Psoas muscle (tissue), 8 donors: ENCODE data around the gene HEXIM2. TPM values are rescaled to one million over a fixed set of nuclear protein-coding genes. Genes with fewer than 3 reads are reported as not detected.
A peak's percentile ranks its signal among the peaks of the same experiment; 100 is the strongest.

ENCODE experiments used
- ATAC-seq, 4 donors: fragments of 200-7000 bp; cut with Tn5 transposase; one replicate each; pipeline ENCODE4 v1.9.1; 2020; ENCODE audit warnings: moderate library complexity in 3 of 4, mild to moderate bottlenecking in 2 of 4
- DNase-seq, 2 donors: peaks; one replicate each; pipeline ENCODE4 v3.0.0-alpha.2; 2020
- H3K27ac ChIP-seq: fragments of 200-600 bp; one replicate; pipeline ENCODE4 v1.8.0; 2022
- H3K27me3 ChIP-seq, 3 donors: fragments of 200-600 bp in 1 of 3; one replicate each; pipeline versions ENCODE4 v1.6.1 to v1.8.0; 2013 to 2022; ENCODE audit warnings: low read length in 2 of 3, mild to moderate bottlenecking in 2 of 3, moderate library complexity in 1 of 3; ENCODE audit not compliant: insufficient read depth in 3 of 3
- H3K36me3 ChIP-seq, 2 donors: fragments of 200-600 bp in 1 of 2; one replicate each; pipeline versions ENCODE4 v1.6.1 to v1.8.0; 2013 to 2022; ENCODE audit warnings: low read depth in 1 of 2, mild to moderate bottlenecking in 1 of 2, moderate library complexity in 1 of 2; ENCODE audit not compliant: insufficient read depth in 1 of 2
- H3K4me1 ChIP-seq: fragments of 200-600 bp; one replicate; pipeline ENCODE4 v1.8.0; 2022
- H3K4me3 ChIP-seq: fragments of 200-600 bp; one replicate; pipeline ENCODE4 v1.8.0; 2022; ENCODE audit warnings: mild to moderate bottlenecking
- H3K9me3 ChIP-seq: fragments of 200-600 bp; one replicate; pipeline ENCODE4 v1.8.0; 2022
- CTCF ChIP-seq: fragments of 200-600 bp; IDR thresholded peaks from one replicate; pipeline ENCODE4 v1.8.0; 2022; ENCODE audit warnings: antibody characterized with exemption
- WGBS, 3 donors: extraction: QIAGEN DNeasy Blood & Tissue Kit; methylation state at CpG; one replicate each; pipeline versions ENCODE4 v1.1.6 to v1.1.7; 2013; 5-methylcytosine and 5-hydroxymethylcytosine counted together
- intact Hi-C, 2 donors: fragments of 100-400 bp; cut with DNase I; formaldehyde crosslinking; loops; one replicate each; pipeline versions ENCODE4 v1.11.0 to v1.14.2; 2022
- polyA plus RNA-seq, 3 donors: library from polyadenylated mRNA; stranded (reverse); fragments of 200-250 nt; gene quantifications; one replicate each; pipeline ENCODE4 v1.2.3, GENCODE V29; 2013
- total RNA-seq, 4 donors: library from RNA; stranded (reverse); fragmentation: NEBNext Ultra II Directional in 2 of 4; extraction: Animal tissue kit (Norgen Biotek cat#: 25700) in 2 of 4; gene quantifications; one replicate each; pipeline versions ENCODE4 v1.2.1 to v1.2.4, GENCODE V29; 2021 to 2023
- donor health status: healthy with polysubstance abuse.
- donor health status: DM: no; HTN: no; CAD: no; lungs with moderate emphysema.
- donor health status: Bipolar disorder and iron deficiency.
- donor health status: healthy.
- donor health status: DM: yes; HTN: yes; CAD: no.
- donor health status: DM: no; HTN: no; CAD: no.
- donor health status: DM: no; HTN: no; CAD: no.
- donor health status: DM: yes; HTN: yes; CAD: no.

The HEXIM2 gene
- total and polyA plus RNA-seq, 7 donors, result 8.2 to 69.5 (median 45.7) TPM

GRCh38 chr17:45129426-45129939 is 32.2 kb upstream of the HEXIM2 start:
- Histone ChIP-seq H3K4me1 (peaks cover 54% of the 10 kb centered on the region), H3K36me3 (no peaks in the 10 kb centered on the region), H3K9me3 (no peaks in the 10 kb centered on the region), H3K27ac (peak overlapping the region; percentile 91), H3K4me3 (peak overlapping the region; percentile 7), H3K27me3 (no peaks in the 10 kb centered on the region)
- TF ChIP-seq CTCF, result no peak
- intact Hi-C loops, result no loop called here
- WGBS, 3 donors, result 21 to 31% (median 22%) methylated on average over 10 of the region's 10 CpGs
- DNase-seq (peak; percentile 72 to 87), ATAC-seq (peak; percentile 70 to 80 (median 78))

- Histone ChIP-seq H3K36me3 (no peaks in the 10 kb centered on the region), H3K9me3 (no peaks in the 10 kb centered on the region), H3K27me3 (no peaks in the 10 kb centered on the region), H3K4me1 (peaks cover 50% of the 10 kb centered on the region), H3K4me3 (no peak overlapping the region), H3K27ac (peak overlapping the region; percentile 91)
- ATAC-seq (peak; percentile 21 to 68 (median 44)), DNase-seq (peak in 1 of 2 donors; percentile 45)
- TF ChIP-seq CTCF, result no peak
- 38 to 58% (median 42%) methylated on average over 13 of the region's 13 CpGs for WGBS, 3 donors
- intact Hi-C loops, result loop anchor here (2.0 to 10.0 kb wide), 7 partner anchors 33 to 355 kb away; partner anchors contain the start of gene DCAKD (in 1 of the 2)
Observed at GRCh38 chr17:45129940-45130680, 31.6 kb upstream of the HEXIM2 start.

GRCh38 chr17:45130681-45131615 is 30.7 kb upstream of the HEXIM2 start:
- intact Hi-C loops, result loop anchor here (2.0 to 10.0 kb wide), 7 partner anchors 34 to 356 kb away; partner anchors contain the start of gene DCAKD (in 1 of the 2)
- H3K27ac ChIP-seq, result peak overlapping the region; percentile 91
- no peak for TF ChIP-seq CTCF
- peak overlapping the region; percentile 88 for H3K4me3 ChIP-seq
- no peaks in the 10 kb centered on the region for H3K9me3 ChIP-seq
- ATAC-seq, result no peak
- no peaks in the 10 kb centered on the region for H3K27me3 ChIP-seq
- 52 to 70% (median 56%) methylated on average over 17 of the region's 17 CpGs for WGBS, 3 donors
- peaks cover 50% of the 10 kb centered on the region for H3K4me1 ChIP-seq
- H3K36me3 ChIP-seq, result no peaks in the 10 kb centered on the region
- no peak for DNase-seq

- peak; percentile 89 for TF ChIP-seq CTCF
Observed at GRCh38 chr17:45131616-45132319, 29.9 kb upstream of the HEXIM2 start.

More at GRCh38 chr17:45131616-45132319, 29.9 kb upstream of the HEXIM2 start:
- peak overlapping the region; percentile 91 for H3K27ac ChIP-seq
- intact Hi-C loops, result loop anchor here (2.0 to 10.0 kb wide), 8 partner anchors 34 to 357 kb away; partner anchors contain the start of gene DCAKD (in 1 of the 2)
- no peak for ATAC-seq
- DNase-seq, result peak; percentile 74 to 79
- H3K9me3 ChIP-seq, result no peaks in the 10 kb centered on the region
- H3K4me1 ChIP-seq, result peaks cover 48% of the 10 kb centered on the region
- H3K4me3 ChIP-seq, result peak overlapping the region; percentile 88
- whole genome bisulfite sequencing, 3 donors, result 7 to 10% (median 8%) methylated on average over 37 to 46 of the region's 46 CpGs
- no peaks in the 10 kb centered on the region for H3K27me3 ChIP-seq
- H3K36me3 ChIP-seq, result no peaks in the 10 kb centered on the region
